NCI-H1436 (cell line): ENCODE results near the gene KAZALD1.

Experiments used
- DNase-seq: peaks from one replicate; lab custom pipeline; 2025; lab: John Stamatoyannopoulos, UW

Gene KAZALD1

DNA sequence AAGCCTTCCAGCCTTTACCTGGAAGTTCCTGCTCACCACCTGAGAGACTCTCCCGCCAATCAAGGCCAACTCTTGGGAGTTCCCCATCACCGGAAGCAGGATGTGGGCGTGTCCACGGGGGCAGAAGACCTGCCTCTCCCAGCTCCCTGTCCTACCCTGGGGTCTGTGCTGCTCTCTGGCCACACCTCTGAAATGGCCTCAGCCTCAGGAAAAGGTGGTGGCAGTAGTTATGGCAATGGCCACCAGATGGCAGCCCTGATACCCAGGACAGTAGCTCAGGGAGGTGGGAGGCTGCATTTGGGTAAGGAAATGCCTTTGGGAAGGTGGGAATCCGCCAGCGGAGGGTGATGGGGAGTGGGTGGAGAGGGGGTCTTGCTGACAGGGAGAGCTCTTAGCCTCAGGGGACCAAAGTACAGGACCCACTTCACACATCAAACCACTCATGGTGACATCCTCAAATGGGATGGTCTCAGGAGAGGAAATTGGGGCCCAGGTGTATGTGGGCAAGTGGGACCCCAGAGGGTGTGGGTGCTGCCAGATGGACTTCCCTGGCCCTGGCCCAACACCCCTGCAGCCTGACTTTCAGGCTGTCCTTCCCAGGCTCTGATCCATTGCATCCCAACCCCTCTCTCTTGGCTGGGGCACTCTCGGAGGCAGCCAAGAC lies 33.9 kb downstream of the KAZALD1 start:
- peak; percentile 61 for DNase-seq

DNA sequence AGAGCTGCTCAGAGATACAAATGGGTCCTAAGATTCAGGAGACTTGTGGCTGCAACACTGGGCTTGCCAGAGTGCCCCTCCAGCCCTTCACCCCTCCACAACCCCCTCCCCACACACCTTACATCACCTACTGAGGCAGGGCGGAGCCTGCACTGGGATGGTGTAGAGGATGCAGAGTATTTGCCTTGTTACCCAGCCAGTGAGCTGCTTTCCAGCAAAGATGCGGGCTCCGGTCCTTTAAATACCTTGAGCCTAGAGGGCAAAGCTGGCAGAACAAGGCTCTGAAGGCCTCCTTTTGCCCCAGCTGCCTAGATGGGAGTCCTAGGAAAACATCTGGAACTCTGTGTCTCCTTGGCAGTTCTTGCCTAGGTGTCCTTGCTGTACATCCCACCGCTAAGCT lies 34.6 kb downstream of the KAZALD1 start:
- DNase-seq: no peak

DNA sequence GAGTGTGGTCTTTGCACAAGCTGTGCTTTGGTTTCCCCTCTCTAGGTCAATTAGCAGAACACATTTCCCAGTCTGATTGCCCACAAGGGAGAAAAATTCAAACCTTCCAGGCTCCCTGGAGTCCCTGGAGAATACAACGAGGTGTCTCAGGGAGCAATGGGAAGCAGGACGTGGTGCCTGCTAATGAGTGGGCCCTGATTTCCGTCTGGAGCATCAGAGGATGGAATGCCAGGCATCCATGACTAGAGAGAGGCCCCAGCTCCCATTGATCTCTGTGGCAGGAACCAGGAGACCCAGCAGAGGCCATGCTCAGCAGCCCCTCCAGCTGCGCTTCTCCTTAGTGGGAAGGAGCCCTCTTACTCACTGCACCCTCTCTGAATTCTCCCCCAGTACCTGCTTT lies 36.1 kb downstream of the KAZALD1 start:
- no peak for DNase-seq

GRCh38 chr10:101099901-101100300 lies 38.1 kb downstream of the KAZALD1 start:
- no peak for DNase-seq

DNA sequence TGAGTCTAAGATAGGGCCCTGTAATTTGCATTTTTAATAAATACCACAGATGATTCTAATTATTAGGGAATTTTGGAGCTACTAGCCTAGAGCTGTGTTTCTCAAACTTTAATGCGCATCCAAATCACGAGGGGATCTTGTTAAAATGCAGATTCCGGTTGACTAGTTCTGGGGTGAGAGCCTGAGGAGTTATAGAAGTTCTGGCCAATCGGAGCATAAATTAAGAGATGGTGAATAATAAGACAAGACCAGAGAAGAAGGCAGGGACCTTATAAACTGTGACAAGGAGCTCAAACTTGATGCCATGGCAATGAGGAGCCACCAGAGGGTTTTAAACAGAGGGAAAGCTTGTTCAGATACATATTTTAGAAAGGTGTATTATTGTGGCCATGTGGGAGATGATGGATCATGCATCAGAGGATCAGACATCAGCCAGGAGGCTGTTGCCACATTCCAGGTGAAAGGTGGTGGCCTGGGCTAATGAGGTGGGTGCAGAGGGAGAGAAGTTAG lies 39.6 kb downstream of the KAZALD1 start:
- DNase-seq: no peak

GRCh38 chr10:101103430-101103829 lies 41.6 kb downstream of the KAZALD1 start:
- DNase-seq: no peak

DNA sequence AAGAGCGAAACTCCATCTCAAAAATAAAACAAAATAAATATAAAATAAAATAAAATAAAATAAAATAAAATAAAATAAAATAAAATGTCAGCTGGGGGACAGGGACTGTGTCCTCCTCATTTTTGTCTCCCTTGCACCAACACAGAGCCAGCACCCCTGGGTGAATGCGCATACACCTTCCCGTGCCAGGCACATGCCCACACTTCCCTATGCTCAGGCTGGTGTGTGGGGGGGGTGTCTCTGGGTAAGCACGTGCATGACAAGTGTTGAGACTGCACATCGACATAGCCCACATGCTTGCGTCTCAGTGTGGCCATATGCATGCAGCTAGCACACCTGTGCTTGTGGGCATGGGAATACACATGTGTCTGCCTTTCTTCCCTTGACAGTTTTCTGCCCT lies 44.6 kb downstream of the KAZALD1 start:
- DNase-seq: no peak

DNA sequence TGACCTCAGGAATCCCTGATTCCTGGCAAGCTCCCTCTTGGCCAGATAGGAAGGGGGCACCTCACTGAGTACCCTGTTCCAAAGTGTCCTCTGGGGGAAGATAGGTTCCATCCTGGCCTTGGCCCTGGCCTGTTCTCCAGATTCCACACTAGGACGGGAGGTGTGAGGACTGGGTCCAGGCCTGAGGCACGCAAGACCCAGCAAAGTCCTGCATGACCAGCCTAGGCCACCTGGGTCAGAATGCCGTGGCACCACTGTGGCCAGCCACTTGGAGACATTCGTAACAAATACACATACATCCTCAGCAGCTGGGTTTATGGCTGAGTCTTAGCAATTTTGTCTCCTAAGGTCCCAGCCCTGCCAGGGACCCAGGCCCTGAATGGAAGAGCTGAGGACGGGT lies 46.0 kb downstream of the KAZALD1 start:
- DNase-seq: no peak

DNA sequence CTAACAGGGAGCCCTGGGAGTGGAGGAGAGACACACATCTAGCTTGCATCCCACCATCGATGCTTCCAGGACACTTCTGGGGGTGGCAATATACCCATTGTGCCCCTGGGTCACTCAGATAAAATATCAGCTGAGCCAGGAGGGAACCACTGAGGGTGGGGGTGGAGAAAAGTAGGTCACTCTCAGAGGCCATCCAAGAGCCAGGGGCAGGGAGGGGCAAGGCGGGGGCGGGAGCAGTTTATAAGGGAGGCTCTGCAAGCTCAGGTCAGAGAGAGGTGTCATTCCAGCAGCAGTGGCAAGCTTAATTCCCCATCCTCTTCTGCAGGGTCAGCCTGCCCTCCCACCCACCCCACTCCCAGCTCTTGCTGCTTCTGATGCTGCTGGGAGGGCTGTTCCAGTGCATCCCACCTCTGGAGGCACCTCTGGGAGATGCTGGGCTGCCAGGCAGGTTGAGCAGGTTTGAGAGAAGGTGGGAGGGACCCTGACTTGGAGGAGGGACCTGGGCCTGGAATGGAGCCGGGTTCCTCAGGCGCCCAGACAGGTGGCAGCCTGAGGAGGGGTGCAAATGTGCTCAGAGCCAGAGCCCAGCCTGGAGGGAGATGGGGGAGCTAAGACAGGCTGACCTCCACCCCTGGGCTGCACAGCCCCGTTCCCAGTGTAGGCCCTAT lies 49.2 kb downstream of the KAZALD1 start:
- no peak for DNase-seq

DNA sequence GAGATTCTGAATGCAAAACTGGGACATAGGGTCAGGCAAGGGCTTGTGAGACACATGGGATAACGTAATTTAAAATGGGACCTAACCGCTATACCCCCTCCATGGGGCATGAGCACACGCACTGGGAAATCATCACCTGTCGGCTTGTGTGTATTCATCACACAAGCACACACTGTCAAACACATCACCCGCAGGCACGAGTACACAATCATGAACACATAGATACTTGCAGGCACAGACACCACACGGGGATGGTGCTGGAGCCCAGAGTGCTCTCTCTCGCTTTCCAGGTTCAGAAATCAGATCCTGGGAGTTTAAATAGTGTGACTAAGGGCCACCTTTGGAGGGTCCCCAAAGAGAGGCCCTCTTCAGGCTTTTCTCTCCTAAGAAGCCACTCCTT lies 49.8 kb downstream of the KAZALD1 start:
- DNase-seq: no peak

GRCh38 chr10:101112799-101113594 lies 51.2 kb downstream of the KAZALD1 start:
- DNase-seq: no peak

- no peak for DNase-seq
These were observed 52.2 kb downstream of the KAZALD1 start for GRCh38 chr10:101113890-101114403.

GRCh38 chr10:101114646-101115045 lies 52.9 kb downstream of the KAZALD1 start:
- DNase-seq: no peak
